ENCODE measurements around the gene FLNA. TPM values are rescaled to one million over a fixed set of nuclear protein-coding genes. Genes with fewer than 3 reads are reported as not detected.

The FLNA gene
- total and polyA plus RNA-seq, 9 of the 15 experiments (the other 6 are each of a cell fraction or from before 2014, with no cell fraction given) = 6.2 to 735 (median 135) TPM

DNA sequence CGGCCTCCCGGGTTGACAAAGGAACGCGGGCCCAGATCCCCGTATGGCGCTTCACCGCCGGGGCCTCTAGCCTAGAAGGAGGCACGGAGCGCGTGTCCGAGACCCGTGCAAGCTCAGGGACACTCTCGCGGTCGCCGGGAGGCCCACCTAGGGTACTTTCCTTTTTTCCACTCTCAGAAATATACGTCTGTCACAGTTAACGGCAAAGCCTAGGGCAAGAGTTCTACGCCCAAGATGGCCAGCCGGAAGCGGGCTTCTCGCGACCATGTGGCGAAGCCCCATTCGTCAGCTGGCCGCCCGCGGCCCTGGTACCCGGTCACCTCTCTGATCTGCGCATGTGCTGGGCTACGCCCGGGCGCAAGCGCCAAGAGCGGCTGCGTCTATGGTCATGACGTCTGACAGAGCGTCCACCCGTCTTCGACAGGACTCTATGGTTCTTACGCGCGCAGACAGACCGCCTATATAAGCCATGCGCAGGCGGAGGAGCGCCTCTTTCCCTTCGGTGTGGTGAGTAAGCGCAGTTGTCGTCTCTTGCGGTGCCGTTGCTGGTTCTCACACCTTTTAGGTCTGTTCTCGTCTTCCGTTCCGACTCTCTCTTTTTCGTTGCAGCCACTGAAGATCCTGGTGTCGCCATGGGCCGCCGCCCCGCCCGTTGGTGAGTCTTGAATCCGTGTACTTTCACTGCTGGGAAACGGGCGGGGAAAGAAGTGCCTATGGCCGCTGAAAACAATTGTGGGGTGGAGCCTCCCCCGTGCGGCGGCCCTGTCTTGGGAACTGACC is 23.6 kb upstream of the FLNA start, which contains the start of gene RPL10 (continued):
- peak; percentile 97 for TF ChIP-seq RBFOX2 (IDR thresholded peaks at IDR 0.05; ENCODE audit: low read depth, low read length)
- TF ChIP-seq NEUROD1 (IDR thresholded peaks at IDR 0.05; ENCODE audit: borderline replicate concordance, low read depth, low read length, partially characterized antibody) = peak; percentile 52
- TF ChIP-seq, protein P1, sequence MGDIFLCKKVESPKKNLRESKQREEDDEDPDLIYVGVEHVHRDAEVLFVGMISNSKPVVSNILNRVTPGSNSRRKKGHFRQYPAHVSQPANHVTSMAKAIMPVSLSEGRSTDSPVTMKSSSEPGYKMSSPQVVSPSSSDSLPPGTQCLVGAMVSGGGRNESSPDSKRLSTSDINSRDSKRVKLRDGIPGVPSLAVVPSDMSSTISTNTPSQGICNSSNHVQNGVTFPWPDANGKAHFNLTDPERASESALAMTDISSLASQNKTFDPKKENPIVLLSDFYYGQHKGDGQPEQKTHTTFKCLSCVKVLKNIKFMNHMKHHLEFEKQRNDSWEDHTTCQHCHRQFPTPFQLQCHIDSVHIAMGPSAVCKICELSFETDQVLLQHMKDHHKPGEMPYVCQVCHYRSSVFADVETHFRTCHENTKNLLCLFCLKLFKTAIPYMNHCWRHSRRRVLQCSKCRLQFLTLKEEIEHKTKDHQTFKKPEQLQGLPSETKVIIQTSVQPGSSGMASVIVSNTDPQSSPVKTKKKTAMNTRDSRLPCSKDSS (IDR thresholded peaks at IDR 0.05; ENCODE audit: low read depth, partially characterized antibody) = no peak
- 0 out of 2 replicates have a peak, but pooled peaks have one; percentile 50 for TF ChIP-seq GATAD2A (IDR thresholded peaks at IDR 0.05)
- peak; percentile 83 for TF ChIP-seq RNF2 (IDR thresholded peaks at IDR 0.05)
- no peak for TF ChIP-seq CHD4 (IDR thresholded peaks at IDR 0.05; ENCODE audit: insufficient read depth, insufficient replicate concordance, low read depth, low read length, poor library complexity, severe bottlenecking)
- peak; percentile 33 for TF ChIP-seq VEZF1 (CRISPR knock-in tag; IDR thresholded peaks at IDR 0.05)
- TF ChIP-seq NBN (IDR thresholded peaks at IDR 0.05; ENCODE audit: low read depth) = peak; percentile 59; the same call in 1 of the 2 replicates
- TF ChIP-seq HLTF (IDR thresholded peaks at IDR 0.05) = 0 out of 2 replicates have a peak, but pooled peaks have one; percentile 6
- no peak for TF ChIP-seq ZNF551 (CRISPR knock-in tag; IDR thresholded peaks at IDR 0.05)
- TF ChIP-seq STAT5B (CRISPR knock-in tag; IDR thresholded peaks at IDR 0.05) = no peak
- peak; percentile 40; the same call in 1 of the 2 replicates for TF ChIP-seq NR2C2 (CRISPR knock-in tag; IDR thresholded peaks at IDR 0.05)
- TF ChIP-seq NR2C2 (tag; IDR thresholded peaks at IDR 0.05) = peak; percentile 67; the same call in 1 of the 2 replicates
- no peak for TF ChIP-seq SIX5 (IDR thresholded peaks at IDR 0.05; ENCODE audit: borderline replicate concordance in 1 of 2, insufficient read depth in 1 of 2, low read depth in 1 of 2, low read length in 2 of 2)
- peak; percentile 92 for TF ChIP-seq KLF1 (tag; IDR thresholded peaks at IDR 0.05)
- TF ChIP-seq, protein P2, sequence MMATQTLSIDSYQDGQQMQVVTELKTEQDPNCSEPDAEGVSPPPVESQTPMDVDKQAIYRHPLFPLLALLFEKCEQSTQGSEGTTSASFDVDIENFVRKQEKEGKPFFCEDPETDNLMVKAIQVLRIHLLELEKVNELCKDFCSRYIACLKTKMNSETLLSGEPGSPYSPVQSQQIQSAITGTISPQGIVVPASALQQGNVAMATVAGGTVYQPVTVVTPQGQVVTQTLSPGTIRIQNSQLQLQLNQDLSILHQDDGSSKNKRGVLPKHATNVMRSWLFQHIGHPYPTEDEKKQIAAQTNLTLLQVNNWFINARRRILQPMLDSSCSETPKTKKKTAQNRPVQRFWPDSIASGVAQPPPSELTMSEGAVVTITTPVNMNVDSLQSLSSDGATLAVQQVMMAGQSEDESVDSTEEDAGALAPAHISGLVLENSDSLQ (IDR thresholded peaks at IDR 0.05) = peak; percentile 75
- TF ChIP-seq CAMTA2 (CRISPR knock-in tag; conservative IDR thresholded peaks at IDR 0.05) = no peak
- peak; percentile 69 for TF ChIP-seq CTBP1 (IDR thresholded peaks at IDR 0.05; ENCODE audit: borderline replicate concordance)
- TF ChIP-seq NFIX (CRISPR knock-in tag; IDR thresholded peaks at IDR 0.05; ENCODE audit: low read depth) = no peak
- peak; percentile 87; the same call in 1 of the 2 replicates for TF ChIP-seq POLR2AphosphoS2 (IDR thresholded peaks at IDR 0.05; ENCODE audit: low read length)
- no peak for TF ChIP-seq FUS (optimal IDR thresholded peaks at IDR 0.05; ENCODE audit: low read depth, low read length)
- no peak for TF ChIP-seq GATAD2B (IDR thresholded peaks at IDR 0.05; ENCODE audit: borderline replicate concordance)
- TF ChIP-seq SMC3 (conservative IDR thresholded peaks at IDR 0.05; ENCODE audit: insufficient read depth, low read depth, low read length) = 0 out of 2 replicates have a peak, but pooled peaks have one; percentile 3
